Gastroesophageal sphincter (tissue), 3 donors: Measurements from ENCODE around the gene CTXND1.
A peak's percentile ranks its signal among the peaks of the same experiment; 100 is the strongest.

Source experiments
- EP300 ChIP-seq: sonication (generic); formaldehyde crosslinking; IDR thresholded peaks from one replicate; pipeline ENCODE4 v1.6.1; 2017; ENCODE audit warnings: antibody characterized with exemption, mild to moderate bottlenecking
- POLR2A ChIP-seq, 2 donors: fragments of 450-650 bp; IDR thresholded peaks; one replicate each; pipeline ENCODE4 v1.6.1; 2017; ENCODE audit warnings: antibody characterized with exemption in 2 of 2, mild to moderate bottlenecking in 2 of 2, moderate library complexity in 1 of 2
- POLR2AphosphoS5 ChIP-seq: sonication (generic); formaldehyde crosslinking; IDR thresholded peaks from one replicate; pipeline ENCODE4 v1.6.1; 2017; ENCODE audit warnings: antibody characterized with exemption
- TF ChIP-seq, protein P1 (sequence below), 4 experiments: fragments of 200-600 bp in 2 of 4; fragments of 450-650 bp in 2 of 4; sonication (generic) in 1 of 4; IDR thresholded peaks; one replicate each; pipeline ENCODE4 v1.5.1; 2017 to 2019; ENCODE audit warnings: antibody characterized with exemption in 4 of 4, mild to moderate bottlenecking in 2 of 4, moderate library complexity in 2 of 4

DNA sequence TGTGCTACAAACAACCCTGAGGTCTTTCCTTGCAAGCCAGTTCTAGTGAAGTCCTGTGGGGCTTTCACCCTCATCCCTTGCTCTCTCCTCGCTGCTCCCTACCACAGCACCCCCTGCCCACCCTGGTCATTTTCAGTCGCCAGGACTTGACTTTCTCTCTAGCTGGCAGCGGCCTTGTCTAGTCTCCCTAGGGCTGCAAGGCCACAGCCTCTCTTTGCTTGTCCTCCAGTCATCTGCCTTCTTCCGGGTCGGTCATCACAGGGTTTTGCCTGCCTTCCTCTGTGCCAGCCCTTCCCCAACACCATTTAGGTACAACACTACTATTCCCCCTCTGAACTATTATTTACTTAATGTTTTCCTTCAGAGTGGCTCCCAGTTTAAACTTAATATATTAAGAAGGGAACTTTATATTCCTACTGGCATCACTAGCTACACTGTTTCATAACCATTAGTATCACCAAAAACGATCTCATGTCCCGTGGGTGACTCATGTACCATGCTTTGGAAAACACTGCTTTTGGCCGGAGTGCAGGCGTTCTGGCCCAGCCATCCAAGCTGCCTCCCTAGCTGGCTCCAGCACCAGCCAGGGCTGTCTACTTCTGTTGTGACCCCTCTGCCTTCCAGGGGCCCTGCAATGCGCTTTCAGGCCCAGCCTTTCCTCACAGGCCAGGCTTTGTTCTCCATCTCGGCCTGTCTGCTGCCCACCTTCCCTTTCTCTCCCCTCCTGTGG lies 77.8 kb downstream of the CTXND1 start:
- TF ChIP-seq, protein P1, sequence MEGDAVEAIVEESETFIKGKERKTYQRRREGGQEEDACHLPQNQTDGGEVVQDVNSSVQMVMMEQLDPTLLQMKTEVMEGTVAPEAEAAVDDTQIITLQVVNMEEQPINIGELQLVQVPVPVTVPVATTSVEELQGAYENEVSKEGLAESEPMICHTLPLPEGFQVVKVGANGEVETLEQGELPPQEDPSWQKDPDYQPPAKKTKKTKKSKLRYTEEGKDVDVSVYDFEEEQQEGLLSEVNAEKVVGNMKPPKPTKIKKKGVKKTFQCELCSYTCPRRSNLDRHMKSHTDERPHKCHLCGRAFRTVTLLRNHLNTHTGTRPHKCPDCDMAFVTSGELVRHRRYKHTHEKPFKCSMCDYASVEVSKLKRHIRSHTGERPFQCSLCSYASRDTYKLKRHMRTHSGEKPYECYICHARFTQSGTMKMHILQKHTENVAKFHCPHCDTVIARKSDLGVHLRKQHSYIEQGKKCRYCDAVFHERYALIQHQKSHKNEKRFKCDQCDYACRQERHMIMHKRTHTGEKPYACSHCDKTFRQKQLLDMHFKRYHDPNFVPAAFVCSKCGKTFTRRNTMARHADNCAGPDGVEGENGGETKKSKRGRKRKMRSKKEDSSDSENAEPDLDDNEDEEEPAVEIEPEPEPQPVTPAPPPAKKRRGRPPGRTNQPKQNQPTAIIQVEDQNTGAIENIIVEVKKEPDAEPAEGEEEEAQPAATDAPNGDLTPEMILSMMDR (IDR thresholded peaks at IDR 0.05): no peak
- TF ChIP-seq POLR2A (IDR thresholded peaks at IDR 0.05) (no peak), POLR2AphosphoS5 (peak; percentile 83), EP300 (no peak)
